Peyer's patch (tissue), 4 donors: ENCODE results near the gene CAMLG. TPM values are rescaled to one million over a fixed set of nuclear protein-coding genes. Genes with fewer than 3 reads are reported as not detected.
"Not testable (repeated sequence)": the region's sequence is repeated elsewhere in the genome, so short reads cannot be mapped to it uniquely, and the experiment has no call there.

Experiments
- DNase-seq, 3 donors: peaks; one replicate each; pipeline ENCODE4 v3.0.0-alpha.2; 2017 to 2019
- H3K27ac ChIP-seq, 4 donors: fragments of 200-600 bp; sonication (generic); one replicate each; pipeline ENCODE4 v1.5.1; 2016 to 2019
- H3K27me3 ChIP-seq, 2 donors: fragments of 200-600 bp; sonication (generic); one replicate each; pipeline ENCODE4 v1.5.1; 2019
- H3K36me3 ChIP-seq, 3 donors: fragments of 200-600 bp; sonication (generic); one replicate each; pipeline ENCODE4 v1.5.1; 2016 to 2019
- H3K4me1 ChIP-seq, 4 donors: fragments of 200-600 bp; sonication (generic); one replicate each; pipeline ENCODE4 v1.5.1; 2016 to 2019
- H3K4me3 ChIP-seq, 4 donors: fragments of 200-600 bp; sonication (generic); 1 replicate in 3 of 4; 2 replicates in 1 of 4; pipeline ENCODE4 v1.5.1; 2016 to 2019; ENCODE audit warnings: mild to moderate bottlenecking in 1 of 4
- H3K9me3 ChIP-seq, 4 donors: fragments of 200-600 bp; sonication (generic); one replicate each; pipeline ENCODE4 v1.5.1; 2016 to 2019; ENCODE audit warnings: mild to moderate bottlenecking in 1 of 4
- POLR2A ChIP-seq, 2 donors: fragments of 450-650 bp; IDR thresholded peaks; one replicate each; pipeline ENCODE4 v1.5.1; 2017; ENCODE audit warnings: antibody characterized with exemption in 2 of 2, mild to moderate bottlenecking in 2 of 2, moderate library complexity in 2 of 2
- total RNA-seq, 4 donors: library from RNA; depleted of rRNA; stranded (reverse); fragments of >200 nt; gene quantifications; one replicate each; pipeline ENCODE4 v1.1.0, GENCODE V29; 2016
- TF ChIP-seq, protein P1 (sequence below), 6 experiments: fragments of 450-650 bp in 4 of 6; fragments of 200-600 bp in 2 of 6; sonication (generic) in 1 of 6; IDR thresholded peaks; one replicate each; pipeline ENCODE4 v1.5.1; 2017 to 2019; ENCODE audit warnings: antibody characterized with exemption in 6 of 6, mild to moderate bottlenecking in 3 of 6, moderate library complexity in 1 of 6

The CAMLG gene
- 10 to 100 TPM; 15.7 to 25.6 (median 20.9) TPM for total RNA-seq

DNA sequence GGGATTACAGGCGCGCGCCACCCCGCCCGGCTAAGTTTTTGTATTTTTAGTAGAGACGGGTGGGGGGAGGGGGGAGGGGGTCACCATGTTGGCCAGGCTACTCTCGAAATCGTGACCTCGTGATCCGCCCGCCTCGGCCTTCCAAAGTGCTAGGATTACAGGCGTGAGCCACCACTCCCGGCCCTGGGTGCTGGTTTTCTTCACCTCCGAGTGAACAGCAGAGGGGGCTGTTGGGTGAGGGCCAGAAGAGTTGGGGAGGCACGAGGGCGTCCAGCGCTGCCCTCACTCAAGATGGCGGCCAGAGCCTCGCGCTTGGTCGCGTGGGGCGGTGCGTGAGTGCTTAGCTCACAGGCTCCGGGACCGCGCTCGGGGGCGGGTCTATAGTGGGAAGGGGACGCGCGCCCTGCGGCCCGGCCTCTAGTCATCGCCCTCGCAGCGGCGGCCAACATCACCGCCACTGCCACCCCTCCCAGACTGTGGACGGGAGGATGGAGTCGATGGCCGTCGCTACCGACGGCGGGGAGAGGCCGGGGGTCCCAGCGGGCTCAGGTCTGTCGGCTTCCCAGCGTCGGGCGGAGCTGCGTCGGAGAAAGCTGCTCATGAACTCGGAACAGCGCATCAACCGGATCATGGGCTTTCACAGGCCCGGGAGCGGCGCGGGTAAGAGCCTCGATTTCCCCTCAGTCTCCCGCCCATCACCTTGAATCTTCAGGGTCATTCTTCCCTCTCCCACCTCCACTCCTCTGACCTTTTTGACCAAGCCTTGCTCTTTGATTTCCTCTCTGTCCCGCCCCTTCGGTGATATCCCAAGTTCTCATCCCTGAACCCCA is at the start of gene CAMLG:
TSS of gene CAMLG (plus strand) at position 416 of the 830 bp plus-strand sequence. CDS start at position 489, 73 bp downstream.
- H3K4me1 ChIP-seq, result peaks cover 0 to 26% (median 4%) of the 10 kb centered on the region in 4 donors
- H3K36me3 ChIP-seq, result peaks cover 0 to 10% (median 0%) of the 10 kb centered on the region in 3 donors
- peak; percentile 89 to 92 for TF ChIP-seq POLR2A (IDR thresholded peaks at IDR 0.05)
- TF ChIP-seq, protein P1, sequence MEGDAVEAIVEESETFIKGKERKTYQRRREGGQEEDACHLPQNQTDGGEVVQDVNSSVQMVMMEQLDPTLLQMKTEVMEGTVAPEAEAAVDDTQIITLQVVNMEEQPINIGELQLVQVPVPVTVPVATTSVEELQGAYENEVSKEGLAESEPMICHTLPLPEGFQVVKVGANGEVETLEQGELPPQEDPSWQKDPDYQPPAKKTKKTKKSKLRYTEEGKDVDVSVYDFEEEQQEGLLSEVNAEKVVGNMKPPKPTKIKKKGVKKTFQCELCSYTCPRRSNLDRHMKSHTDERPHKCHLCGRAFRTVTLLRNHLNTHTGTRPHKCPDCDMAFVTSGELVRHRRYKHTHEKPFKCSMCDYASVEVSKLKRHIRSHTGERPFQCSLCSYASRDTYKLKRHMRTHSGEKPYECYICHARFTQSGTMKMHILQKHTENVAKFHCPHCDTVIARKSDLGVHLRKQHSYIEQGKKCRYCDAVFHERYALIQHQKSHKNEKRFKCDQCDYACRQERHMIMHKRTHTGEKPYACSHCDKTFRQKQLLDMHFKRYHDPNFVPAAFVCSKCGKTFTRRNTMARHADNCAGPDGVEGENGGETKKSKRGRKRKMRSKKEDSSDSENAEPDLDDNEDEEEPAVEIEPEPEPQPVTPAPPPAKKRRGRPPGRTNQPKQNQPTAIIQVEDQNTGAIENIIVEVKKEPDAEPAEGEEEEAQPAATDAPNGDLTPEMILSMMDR (IDR thresholded peaks at IDR 0.05), result peak; percentile 69 to 84 (median 76)
- H3K27ac ChIP-seq, result peak within 1 kb of the TSS; percentile 87 to 93 (median 88)
- H3K27me3 ChIP-seq, result no peaks in the 10 kb centered on the region
- no peaks in the 10 kb centered on the region for H3K9me3 ChIP-seq
- peak within 1 kb of the TSS; percentile 70 to 92 (median 88) for H3K4me3 ChIP-seq
- DNase-seq, result peak; percentile 98 to 99 (median 99)

DNA sequence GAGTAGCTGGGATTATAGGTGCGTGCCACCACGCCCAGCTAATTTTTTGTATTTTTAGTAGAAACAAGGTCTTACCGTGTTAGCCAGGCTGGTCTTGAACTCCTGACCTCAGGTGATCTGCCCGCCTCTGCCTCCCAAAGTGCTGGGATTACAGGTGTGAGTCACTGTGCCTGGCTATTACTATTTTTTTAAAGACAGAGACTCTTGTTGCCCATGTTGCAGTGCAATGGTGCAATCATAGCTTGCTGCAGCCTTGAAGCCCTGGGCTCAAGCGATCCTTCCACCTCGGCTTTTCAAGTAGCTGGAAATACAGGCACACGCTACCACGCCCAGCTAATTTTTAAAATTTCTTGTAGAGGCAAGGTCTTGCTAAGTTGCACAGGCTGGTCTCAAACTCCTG is 48.2 kb upstream of the CAMLG start:
- H3K27ac ChIP-seq, H3K27me3 ChIP-seq, H3K9me3 ChIP-seq, H3K4me1 ChIP-seq, DNase-seq, H3K4me3 ChIP-seq: not testable (repeated sequence)
- peaks cover 0 to 96% (median 0%) of the 10 kb centered on the region in 3 donors for H3K36me3 ChIP-seq

DNA sequence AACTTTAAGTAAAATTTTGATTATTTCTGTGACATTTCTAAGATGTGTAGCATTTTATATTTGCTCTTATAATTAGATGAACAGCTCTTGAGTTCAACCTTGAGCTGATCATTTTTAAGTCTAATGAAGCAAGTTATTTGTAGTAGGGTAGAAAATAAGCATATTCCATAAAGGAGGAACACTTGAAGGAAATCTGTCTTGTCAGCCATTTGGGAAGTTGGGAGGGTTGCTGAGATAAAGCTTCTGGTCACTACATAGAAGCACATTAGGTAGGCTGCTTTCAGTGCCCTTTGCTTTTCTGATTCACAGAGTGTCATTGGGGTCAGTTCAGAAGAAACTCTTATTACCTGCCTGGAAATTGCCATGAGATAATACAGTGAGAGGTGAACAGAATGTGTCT is 45.6 kb upstream of the CAMLG start:
- TF ChIP-seq, protein P1 (IDR thresholded peaks at IDR 0.05), result no peak
- no peak for TF ChIP-seq POLR2A (IDR thresholded peaks at IDR 0.05)
- Histone ChIP-seq H3K4me1 (no peaks in the 10 kb centered on the region), H3K9me3 (no peaks in the 10 kb centered on the region), H3K4me3 (no peak overlapping the region), H3K36me3 (peaks cover 0 to 95% (median 0%) of the 10 kb centered on the region in 3 donors), H3K27ac (no peak overlapping the region), H3K27me3 (no peaks in the 10 kb centered on the region)
- DNase-seq, result no peak

DNA sequence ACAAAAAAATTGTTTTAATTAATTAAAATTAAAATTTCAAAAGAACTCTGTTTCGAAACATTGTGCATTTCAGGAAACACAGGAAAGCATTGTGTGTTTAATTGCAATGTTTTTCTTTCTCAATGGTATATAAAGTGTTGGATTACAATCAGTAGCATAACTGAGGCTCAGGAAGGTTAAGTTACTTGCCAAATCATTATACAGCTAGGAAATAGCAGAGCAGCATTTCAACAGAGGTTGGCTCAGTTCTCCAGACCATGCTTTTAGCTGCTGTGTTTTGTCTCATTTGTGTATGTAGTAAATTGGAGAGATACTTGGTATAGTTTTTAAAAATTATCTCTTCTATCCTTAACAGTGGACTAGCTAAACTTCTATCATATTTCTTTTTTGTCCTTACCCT is 30.0 kb upstream of the CAMLG start:
- DNase-seq, result no peak

DNA sequence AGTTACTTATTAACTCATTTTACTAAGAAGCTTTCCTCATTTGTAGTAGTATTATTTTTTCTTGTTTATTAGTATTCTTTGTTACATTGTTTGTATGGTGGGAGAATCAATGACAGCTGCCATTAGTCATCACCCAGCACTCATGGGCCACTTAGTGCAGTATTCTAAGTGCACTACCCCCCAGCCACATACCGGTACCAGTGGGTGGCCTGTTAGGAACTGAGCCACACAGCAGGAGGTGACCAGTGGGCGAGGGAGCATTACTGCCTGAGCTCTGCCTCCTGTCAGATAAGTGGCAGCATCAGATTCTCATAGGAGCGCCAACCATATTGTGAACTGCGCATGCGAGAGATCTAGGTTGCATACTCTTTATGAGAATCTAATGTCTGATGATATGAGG is 24.2 kb upstream of the CAMLG start:
- Histone ChIP-seq H3K9me3 (no peaks in the 10 kb centered on the region), H3K36me3 (peaks cover 0 to 97% (median 0%) of the 10 kb centered on the region in 3 donors), H3K4me1 (no peaks in the 10 kb centered on the region), H3K4me3 (no peak overlapping the region), H3K27me3 (no peaks in the 10 kb centered on the region), H3K27ac (no peak overlapping the region)
- TF ChIP-seq POLR2A (IDR thresholded peaks at IDR 0.05), result no peak
- TF ChIP-seq, protein P1 (IDR thresholded peaks at IDR 0.05), result no peak
- DNase-seq, result no peak

More for the DNA sequence above, 30.0 kb upstream of the CAMLG start:
- H3K27me3 ChIP-seq, result no peaks in the 10 kb centered on the region
- no peak overlapping the region for H3K27ac ChIP-seq
- no peaks in the 10 kb centered on the region for H3K4me1 ChIP-seq
- H3K36me3 ChIP-seq, result peaks cover 0 to 97% (median 0%) of the 10 kb centered on the region in 3 donors
- H3K4me3 ChIP-seq, result no peak overlapping the region
- TF ChIP-seq, protein P1 (IDR thresholded peaks at IDR 0.05), result no peak
- no peak for TF ChIP-seq POLR2A (IDR thresholded peaks at IDR 0.05)
- no peaks in the 10 kb centered on the region for H3K9me3 ChIP-seq

DNA sequence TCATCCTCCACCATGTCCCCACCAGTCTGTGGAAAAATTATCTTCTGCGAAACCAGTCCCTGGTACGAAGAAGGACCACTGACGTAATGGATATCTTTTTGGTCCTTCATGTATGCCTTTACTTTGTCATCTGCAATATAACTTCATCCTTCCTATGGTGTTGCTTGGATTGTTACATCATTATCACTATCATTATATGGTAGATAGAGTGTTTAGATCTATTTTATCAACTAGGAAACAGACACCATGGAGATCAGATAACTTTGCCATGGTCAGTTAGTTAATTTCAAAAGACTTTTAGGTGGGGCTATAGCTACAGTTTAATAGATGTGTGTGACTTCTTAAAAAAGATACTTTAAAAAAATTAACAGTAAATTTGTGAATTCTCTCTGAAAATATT is 23.8 kb upstream of the CAMLG start:
- Histone ChIP-seq H3K27me3 (no peaks in the 10 kb centered on the region), H3K36me3 (peaks cover 0 to 97% (median 0%) of the 10 kb centered on the region in 3 donors), H3K9me3 (no peaks in the 10 kb centered on the region), H3K27ac (no peak overlapping the region), H3K4me3 (no peak overlapping the region), H3K4me1 (no peaks in the 10 kb centered on the region)
- TF ChIP-seq, protein P1 (IDR thresholded peaks at IDR 0.05), result no peak
- TF ChIP-seq POLR2A (IDR thresholded peaks at IDR 0.05), result no peak
- no peak for DNase-seq

DNA sequence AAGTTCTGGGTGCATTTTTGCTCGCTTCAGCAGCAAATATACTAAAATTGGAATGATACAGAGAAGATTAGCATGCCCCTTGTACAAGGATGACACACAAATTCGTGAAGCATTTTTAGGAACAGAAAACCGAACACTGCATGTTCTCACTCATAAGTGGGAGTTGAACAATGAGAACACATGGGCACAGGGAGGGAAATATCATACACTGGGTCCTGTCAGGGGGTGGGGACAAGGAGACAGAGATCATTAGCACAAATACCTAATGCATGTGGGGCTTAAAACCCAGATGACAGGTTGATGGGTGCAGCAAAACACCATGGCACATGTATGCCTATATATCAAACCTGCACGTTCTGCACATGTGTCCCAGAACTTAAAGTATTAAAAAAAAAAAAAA is 22.9 kb upstream of the CAMLG start:
- peaks cover 0 to 97% (median 0%) of the 10 kb centered on the region in 3 donors for H3K36me3 ChIP-seq
- not testable (repeated sequence) for H3K4me3 ChIP-seq, DNase-seq, H3K27me3 ChIP-seq, H3K9me3 ChIP-seq, H3K4me1 ChIP-seq, H3K27ac ChIP-seq
